ENCODE data around the gene RAB31. TPM values are rescaled to one million over a fixed set of nuclear protein-coding genes. Genes with fewer than 3 reads are reported as not detected.
"Not testable (repeated sequence)": the region's sequence is repeated elsewhere in the genome, so short reads cannot be mapped to it uniquely, and the experiment has no call there.

The RAB31 gene
- total RNA-seq, 1 experiment from 2014 or later: 66.9 TPM

DNA sequence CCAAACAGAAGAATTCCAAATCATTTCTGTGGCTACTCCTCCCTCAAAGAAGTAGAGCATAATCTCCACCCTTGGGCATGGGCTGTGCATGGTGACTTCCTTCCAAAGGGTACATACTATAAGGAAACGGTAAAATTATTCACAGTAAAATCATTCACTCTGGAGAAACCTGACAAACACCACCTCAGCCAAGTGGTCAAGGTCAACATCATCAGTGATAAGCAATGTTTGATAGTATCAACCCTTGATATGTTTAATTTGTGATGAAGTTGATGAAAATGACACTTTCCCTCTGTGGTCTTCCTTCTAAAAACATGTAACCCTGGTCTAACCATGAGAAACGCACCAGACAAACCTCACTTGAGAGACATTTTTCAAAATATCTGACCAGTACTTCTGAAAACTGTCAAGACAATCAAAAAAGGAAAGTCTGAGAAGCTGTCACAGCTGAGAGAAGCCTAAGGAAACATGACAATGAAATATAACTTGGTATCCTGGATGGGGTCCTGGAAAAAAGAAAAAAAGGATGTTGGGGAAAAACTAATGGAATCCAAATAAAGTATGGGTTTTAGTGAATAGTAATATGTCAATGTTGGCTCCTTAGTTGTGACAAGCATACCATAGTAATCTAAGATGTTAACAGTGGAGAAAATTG, 168.2 kb downstream of the RAB31 start:
- DNase-seq (ENCODE audit: extremely low read depth, low read depth): no peak

DNA sequence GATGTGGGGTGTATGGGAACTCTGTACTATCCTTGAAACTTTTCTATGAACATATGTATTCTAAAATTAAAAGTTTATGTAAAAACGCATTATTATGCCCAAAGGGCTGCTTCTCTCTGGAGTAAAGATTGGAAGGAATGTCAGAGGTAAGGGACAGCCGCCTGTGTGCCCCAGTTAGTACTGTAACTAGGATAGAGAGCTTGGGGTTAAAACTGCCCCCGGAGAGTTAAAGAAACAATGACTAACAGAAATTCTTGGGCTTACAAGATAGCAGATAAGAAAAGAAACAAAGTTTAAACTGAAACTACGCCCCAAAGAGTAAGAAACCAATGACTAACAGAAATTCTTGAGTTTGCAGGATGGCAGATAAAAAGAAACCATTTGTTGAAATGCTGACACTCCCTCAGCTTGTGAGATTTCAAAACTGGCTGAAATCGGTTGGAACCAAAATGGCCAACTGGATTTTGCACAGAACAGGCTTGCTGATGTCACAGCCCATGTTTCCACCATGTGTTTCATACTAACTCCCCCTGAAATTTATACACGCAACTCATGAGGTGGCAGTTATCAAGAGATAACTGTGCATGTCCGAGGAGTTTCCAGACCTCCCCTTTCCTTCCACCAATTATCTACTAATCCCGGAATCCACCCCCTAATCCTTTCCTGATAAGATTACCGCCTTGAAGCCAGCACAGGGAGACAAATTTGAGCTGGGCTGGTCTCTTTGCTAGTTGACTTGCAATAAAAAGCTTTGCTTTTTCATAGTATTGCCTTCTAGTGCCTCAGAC, 169.0 kb downstream of the RAB31 start:
- DNase-seq (ENCODE audit: extremely low read depth, low read depth): peak; percentile 45

DNA sequence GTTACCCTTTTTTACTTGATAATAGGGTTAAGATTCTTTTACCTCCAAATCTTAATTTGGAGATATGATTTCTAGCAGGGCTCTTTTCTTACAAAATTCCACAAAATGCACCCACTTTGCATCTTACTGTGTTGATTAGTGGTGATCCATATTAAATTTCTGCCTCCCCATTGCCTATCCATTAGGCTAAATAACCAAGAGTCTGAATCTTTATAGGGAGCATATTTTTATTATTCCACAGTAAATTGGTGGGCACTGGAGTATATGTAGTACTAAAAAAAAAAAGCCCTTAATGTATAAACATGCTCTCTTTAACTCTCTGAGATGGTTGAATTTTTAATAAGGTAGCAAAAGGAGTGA, 169.5 kb downstream of the RAB31 start:
- DNase-seq (ENCODE audit: extremely low read depth, low read depth): no peak

DNA sequence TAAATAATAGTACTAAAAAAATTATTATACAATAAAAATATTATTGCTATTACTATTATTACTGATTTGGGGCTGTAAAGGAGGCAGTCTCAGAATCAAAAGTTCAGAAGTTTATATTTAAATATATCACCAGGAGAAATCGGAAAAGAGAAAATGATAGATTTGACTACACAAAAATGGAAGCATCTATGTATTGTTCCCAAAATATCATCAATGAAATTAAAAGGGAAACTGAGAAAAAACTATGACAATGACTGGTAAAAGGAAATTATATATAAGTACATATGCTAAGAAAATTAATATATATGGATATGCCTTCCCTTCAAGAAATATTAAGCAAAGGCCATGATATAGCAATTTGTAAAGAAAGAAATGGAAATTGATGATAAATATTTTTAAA, 170.0 kb downstream of the RAB31 start:
- no peak for DNase-seq (ENCODE audit: extremely low read depth, low read depth)

DNA sequence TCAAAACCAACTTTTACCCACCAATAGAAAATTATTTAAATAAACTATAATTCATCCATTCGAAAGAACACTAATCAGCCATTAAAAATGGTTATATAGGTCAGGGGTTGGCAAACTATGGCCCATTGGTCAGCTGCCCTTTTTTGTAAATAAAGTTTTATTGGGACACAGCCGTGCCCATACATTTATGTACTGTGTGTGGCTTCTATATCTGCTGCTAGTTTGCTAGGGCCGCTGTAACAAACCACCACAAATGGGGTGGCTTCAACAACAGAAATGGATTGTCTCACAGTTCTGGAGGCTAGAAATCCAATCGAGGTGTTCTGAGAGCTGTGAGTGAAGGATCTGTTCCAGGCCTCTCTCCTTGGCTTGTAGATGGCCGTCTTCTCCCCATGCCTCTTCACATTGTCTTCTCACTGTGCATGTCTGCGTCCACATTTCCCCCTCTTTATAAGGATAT, 170.7 kb downstream of the RAB31 start:
- no peak for DNase-seq (ENCODE audit: extremely low read depth, low read depth)

- DNase-seq (ENCODE audit: extremely low read depth, low read depth): no peak
Measured at GRCh38 chr18:9884090-9884489, 176.0 kb downstream of the RAB31 start.

DNA sequence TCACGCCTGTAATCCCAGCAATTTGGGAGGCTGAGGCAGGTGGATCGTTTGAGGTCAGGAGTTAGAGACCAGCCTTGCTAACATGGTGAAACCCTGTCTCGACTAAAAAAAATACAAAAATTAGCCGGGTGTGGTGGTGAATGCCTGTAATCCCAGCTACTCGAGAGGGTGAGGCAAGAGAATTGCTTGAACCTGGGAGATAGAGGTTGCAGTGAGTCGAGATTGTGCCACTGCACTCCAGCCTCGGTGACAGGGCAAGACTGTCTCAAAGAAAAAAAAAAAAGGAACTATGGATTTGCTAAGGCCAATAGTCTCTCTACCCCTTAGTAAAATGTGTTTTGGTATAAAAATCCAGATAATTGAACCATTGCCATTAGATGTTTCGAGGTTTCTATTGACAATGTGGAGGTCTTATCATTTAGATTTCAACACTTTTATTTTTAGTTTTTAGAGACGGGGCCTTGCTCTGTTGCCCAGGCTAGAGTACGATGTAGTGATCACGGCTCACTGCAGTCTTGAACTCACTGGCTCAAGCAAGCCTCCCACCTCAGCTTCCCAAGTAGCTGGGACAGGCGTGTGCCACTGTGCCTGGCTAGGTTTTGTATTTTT, 176.5 kb downstream of the RAB31 start:
- no peak for DNase-seq (ENCODE audit: extremely low read depth, low read depth)

GRCh38 chr18:9885170-9886004, 177.3 kb downstream of the RAB31 start, which contains the start of gene TXNDC2:
TXNDC2 (plus strand) TSS chr18:9885973; CDS start chr18:9886681, 708 bp downstream.
- no peak for DNase-seq (ENCODE audit: extremely low read depth, low read depth)

- DNase-seq (ENCODE audit: extremely low read depth, low read depth): no peak
Measured at GRCh38 chr18:9886005-9886348, 177.9 kb downstream of the RAB31 start.

DNA sequence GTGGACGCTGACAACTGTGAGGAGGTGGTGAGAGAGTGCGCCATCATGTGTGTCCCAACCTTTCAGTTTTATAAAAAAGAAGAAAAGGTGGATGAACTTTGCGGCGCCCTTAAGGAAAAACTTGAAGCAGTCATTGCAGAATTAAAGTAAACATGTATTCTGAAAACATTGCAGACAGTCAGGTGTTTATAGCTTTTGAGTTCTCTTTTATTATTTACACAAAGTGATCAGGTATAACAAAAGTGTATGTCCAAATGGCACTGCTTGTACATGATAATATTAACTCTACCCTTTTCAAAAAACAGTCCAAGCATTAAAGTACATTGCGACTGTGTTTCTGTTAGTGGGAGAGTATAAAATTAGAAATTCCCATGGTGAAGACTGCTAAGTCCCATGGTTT, 179.9 kb downstream of the RAB31 start:
- DNase-seq (ENCODE audit: extremely low read depth, low read depth): no peak

DNA sequence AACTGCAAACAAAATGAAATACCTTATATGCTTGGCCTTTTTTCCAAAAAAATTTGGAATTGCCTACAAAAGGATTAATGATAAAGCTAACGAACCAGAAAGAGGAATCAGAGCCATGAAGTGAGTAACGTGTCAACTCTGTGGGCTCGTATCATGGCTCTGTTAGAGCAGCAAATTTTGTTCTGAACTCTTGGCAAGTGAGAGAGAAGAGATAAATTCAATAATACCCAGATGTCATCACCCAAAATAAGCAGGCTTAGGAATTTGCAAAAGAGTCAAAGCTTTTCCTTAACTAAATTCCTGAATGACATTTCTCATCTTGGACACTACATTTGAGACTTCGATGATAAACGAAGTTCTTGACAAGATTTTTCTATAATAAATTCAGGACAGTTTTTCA, 182.1 kb downstream of the RAB31 start:
- no peak for DNase-seq (ENCODE audit: extremely low read depth, low read depth)

- no peak for DNase-seq (ENCODE audit: extremely low read depth, low read depth)
Measured at GRCh38 chr18:9890957-9891356, 182.9 kb downstream of the RAB31 start.

DNA sequence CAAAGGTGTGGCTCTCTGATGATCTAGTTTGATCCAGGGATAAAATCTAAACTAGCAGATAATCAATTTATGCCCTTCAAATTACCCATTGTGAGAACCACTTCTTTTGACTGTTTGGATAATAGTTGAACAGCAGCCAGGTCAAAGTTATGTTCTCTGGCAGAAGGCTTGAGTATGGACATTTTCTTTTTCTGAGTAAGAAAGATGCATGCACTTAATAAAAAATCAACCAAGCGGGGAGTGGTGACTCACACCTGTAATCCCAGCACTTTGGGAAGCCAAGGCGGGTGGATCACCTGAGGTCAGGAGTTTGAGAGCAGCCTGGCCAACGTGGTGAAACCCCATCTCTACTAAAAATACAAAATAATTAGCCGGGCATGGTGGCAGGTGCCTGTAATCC, 183.4 kb downstream of the RAB31 start:
- DNase-seq (ENCODE audit: extremely low read depth, low read depth): not testable (repeated sequence)

DNA sequence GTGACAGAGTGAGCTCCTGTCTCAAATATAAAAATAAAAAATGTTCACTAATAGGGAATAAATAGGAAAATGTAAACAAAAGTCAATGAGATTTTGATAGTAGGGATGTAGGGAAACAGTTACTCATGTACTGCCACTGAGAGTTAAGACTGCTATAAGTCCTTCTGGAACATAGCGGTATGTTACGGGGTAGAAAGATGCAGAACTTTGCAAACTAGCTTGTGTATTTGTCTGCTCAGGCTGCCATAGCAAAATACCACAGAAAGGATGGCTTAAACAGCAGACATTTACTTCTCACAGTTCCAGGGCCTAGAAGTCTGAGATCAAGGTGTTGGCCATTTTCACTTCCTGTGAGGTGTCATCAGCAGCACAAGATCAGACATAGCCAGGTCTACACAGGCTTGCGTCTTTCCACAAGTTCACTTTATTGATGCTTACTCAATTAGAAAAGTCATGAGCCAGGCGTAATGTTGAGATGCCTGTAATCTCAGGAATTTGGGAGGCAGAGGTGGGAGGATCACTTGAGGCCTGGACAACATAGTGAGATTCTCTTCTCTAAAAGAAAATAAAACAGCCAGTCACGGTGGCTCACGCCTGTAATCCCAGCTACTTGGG, 186.5 kb downstream of the RAB31 start:
- no peak for DNase-seq (ENCODE audit: extremely low read depth, low read depth)

- no peak for DNase-seq (ENCODE audit: extremely low read depth, low read depth)
Measured at GRCh38 chr18:9897129-9897528, 189.0 kb downstream of the RAB31 start.

- DNase-seq (ENCODE audit: extremely low read depth, low read depth): not testable (repeated sequence)
Measured at GRCh38 chr18:9897787-9898291, 189.7 kb downstream of the RAB31 start.

- no peak for DNase-seq (ENCODE audit: extremely low read depth, low read depth)
Measured at GRCh38 chr18:9898792-9899549, 190.9 kb downstream of the RAB31 start.

GRCh38 chr18:9899550-9899930, 191.4 kb downstream of the RAB31 start:
- not testable (repeated sequence) for DNase-seq (ENCODE audit: extremely low read depth, low read depth)

GRCh38 chr18:9900699-9901098, 192.6 kb downstream of the RAB31 start:
- DNase-seq (ENCODE audit: extremely low read depth, low read depth): no peak

- DNase-seq (ENCODE audit: extremely low read depth, low read depth): no peak
Measured at GRCh38 chr18:9901377-9901776, 193.3 kb downstream of the RAB31 start.
